Right lobe of liver (tissue), 4 donors: ENCODE measurements around the gene JUP.

Experiments used
- POLR2A ChIP-seq: fragments of 450-650 bp; IDR thresholded peaks from one replicate; pipeline ENCODE4 v1.6.1; 2017; ENCODE audit warnings: antibody characterized with exemption, mild to moderate bottlenecking
- TF ChIP-seq, protein P1 (sequence below), 4 donors: fragments of 200-600 bp in 3 of 4; fragments of 450-650 bp in 1 of 4; IDR thresholded peaks; one replicate each; pipeline versions ENCODE4 v1.5.1 to v1.8.0; 2016 to 2022; ENCODE audit warnings: antibody characterized with exemption in 4 of 4, mild to moderate bottlenecking in 2 of 4
- donor health status: DM: no; HTN: no; CAD: no.
- donor health status: DM: no; HTN: no; CAD: no.
- donor health status: DM: no; HTN: yes; CAD: no.

DNA sequence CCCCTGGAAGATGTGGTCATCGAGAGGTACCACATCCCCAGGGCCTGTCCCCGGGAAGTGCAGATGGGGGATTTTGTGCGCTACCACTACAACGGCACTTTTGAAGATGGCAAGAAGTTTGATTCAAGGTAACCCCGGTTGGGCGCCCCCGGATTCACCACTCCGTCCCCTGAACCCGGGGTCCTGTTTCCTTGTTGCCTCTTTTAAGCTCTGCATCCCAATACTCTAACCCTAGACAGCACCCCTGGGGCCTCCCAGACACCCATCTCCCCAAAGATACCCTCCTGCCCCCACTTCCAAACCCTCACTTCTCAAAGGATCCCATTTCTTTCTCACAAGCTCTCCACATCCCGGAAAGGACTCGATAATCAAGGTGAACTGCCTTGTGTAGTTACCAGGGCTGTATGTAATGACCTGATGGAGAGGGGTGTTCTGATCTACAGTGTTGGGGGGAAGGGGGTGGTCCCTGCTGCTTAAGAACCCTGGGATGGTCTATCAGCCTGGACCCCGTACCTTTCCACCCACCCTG, 26.7 kb upstream of the JUP start:
- no peak for TF ChIP-seq POLR2A
- TF ChIP-seq, protein P1, sequence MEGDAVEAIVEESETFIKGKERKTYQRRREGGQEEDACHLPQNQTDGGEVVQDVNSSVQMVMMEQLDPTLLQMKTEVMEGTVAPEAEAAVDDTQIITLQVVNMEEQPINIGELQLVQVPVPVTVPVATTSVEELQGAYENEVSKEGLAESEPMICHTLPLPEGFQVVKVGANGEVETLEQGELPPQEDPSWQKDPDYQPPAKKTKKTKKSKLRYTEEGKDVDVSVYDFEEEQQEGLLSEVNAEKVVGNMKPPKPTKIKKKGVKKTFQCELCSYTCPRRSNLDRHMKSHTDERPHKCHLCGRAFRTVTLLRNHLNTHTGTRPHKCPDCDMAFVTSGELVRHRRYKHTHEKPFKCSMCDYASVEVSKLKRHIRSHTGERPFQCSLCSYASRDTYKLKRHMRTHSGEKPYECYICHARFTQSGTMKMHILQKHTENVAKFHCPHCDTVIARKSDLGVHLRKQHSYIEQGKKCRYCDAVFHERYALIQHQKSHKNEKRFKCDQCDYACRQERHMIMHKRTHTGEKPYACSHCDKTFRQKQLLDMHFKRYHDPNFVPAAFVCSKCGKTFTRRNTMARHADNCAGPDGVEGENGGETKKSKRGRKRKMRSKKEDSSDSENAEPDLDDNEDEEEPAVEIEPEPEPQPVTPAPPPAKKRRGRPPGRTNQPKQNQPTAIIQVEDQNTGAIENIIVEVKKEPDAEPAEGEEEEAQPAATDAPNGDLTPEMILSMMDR (IDR thresholded peaks at IDR 0.05) = no peak
